HFFc6 (cell line): ENCODE results near the gene SNTG2. TPM values are rescaled to one million over a fixed set of nuclear protein-coding genes. Genes with fewer than 3 reads are reported as not detected.

ENCODE experiments used
- DNase-seq: peaks from one replicate; pipeline ENCODE4 v3.0.0-alpha.2; 2018
- H3K27ac Mint-ChIP-seq: 2 replicates; pipeline ENCODE4 v1.8.0; 2020; ENCODE audit warnings: mild to moderate bottlenecking, mixed read lengths
- H3K27me3 Mint-ChIP-seq: 2 replicates; pipeline ENCODE4 v1.8.0; 2021; ENCODE audit warnings: mild to moderate bottlenecking, moderate library complexity, mixed read lengths; ENCODE audit not compliant: insufficient read depth
- H3K36me3 Mint-ChIP-seq: 2 replicates; pipeline ENCODE4 v1.8.0; 2021; ENCODE audit warnings: low read depth, mixed read lengths
- H3K4me1 Mint-ChIP-seq: 2 replicates; pipeline ENCODE4 v1.8.0; 2020; ENCODE audit warnings: low read depth, mixed read lengths
- H3K4me3 Mint-ChIP-seq: 2 replicates; pipeline ENCODE4 v1.8.0; 2020; ENCODE audit warnings: mild to moderate bottlenecking, moderate library complexity, mixed read lengths
- H3K9me3 Mint-ChIP-seq: 2 replicates; pipeline ENCODE4 v1.8.0; 2020; ENCODE audit warnings: mild to moderate bottlenecking, mixed read lengths
- CTCF ChIP-seq: fragments of 200-600 bp; sonication (generic); IDR thresholded peaks from 2 replicates; pipeline ENCODE4 v1.5.0; 2021; ENCODE audit warnings: antibody characterized with exemption, mild to moderate bottlenecking
- total RNA-seq, 6 experiments: library from RNA; stranded (reverse); fragmentation: NEBNext Ultra II Directional; extraction: Animal tissue kit (Norgen Biotek cat#: 25700); gene quantifications; 2 replicates in 1 of 6; 3 replicates in 5 of 6; pipeline ENCODE4 v1.2.3, GENCODE V29; 2021

Gene SNTG2
- total RNA-seq, 6 experiments from 2014 or later: not detected

- peaks cover 1% of the 10 kb centered on the region; the same call in 1 of the 2 replicates for H3K27me3 Mint-ChIP-seq
- DNase-seq: no peak
- H3K4me3 Mint-ChIP-seq: peak overlapping the region; percentile 29; the same call in 1 of the 2 replicates
- no peaks in the 10 kb centered on the region for H3K4me1 Mint-ChIP-seq
- no peak for TF ChIP-seq CTCF
- H3K36me3 Mint-ChIP-seq: no peaks in the 10 kb centered on the region
- H3K27ac Mint-ChIP-seq: no peak overlapping the region
- peaks cover 14% of the 10 kb centered on the region; the same call in 1 of the 2 replicates for H3K9me3 Mint-ChIP-seq
Observed at GRCh38 chr2:1370461-1370860, 419.8 kb downstream of the SNTG2 start.

- peaks cover 1% of the 10 kb centered on the region; the same call in 1 of the 2 replicates for H3K27me3 Mint-ChIP-seq
- H3K27ac Mint-ChIP-seq: no peak overlapping the region
- peak overlapping the region; percentile 71; the same call in 1 of the 2 replicates for H3K4me3 Mint-ChIP-seq
- H3K36me3 Mint-ChIP-seq: no peaks in the 10 kb centered on the region
- no peak for DNase-seq
- peaks cover 8% of the 10 kb centered on the region; the same call in 1 of the 2 replicates for H3K9me3 Mint-ChIP-seq
- no peak for TF ChIP-seq CTCF
- H3K4me1 Mint-ChIP-seq: no peaks in the 10 kb centered on the region
Observed at GRCh38 chr2:1371082-1371481, 420.4 kb downstream of the SNTG2 start.

- H3K27me3 Mint-ChIP-seq: peaks cover 1% of the 10 kb centered on the region; the same call in 1 of the 2 replicates
- no peaks in the 10 kb centered on the region for H3K4me1 Mint-ChIP-seq
- TF ChIP-seq CTCF: no peak
- DNase-seq: no peak
- H3K9me3 Mint-ChIP-seq: peaks cover 8% of the 10 kb centered on the region; the same call in 1 of the 2 replicates
- no peak overlapping the region for H3K4me3 Mint-ChIP-seq
- H3K36me3 Mint-ChIP-seq: no peaks in the 10 kb centered on the region
- H3K27ac Mint-ChIP-seq: no peak overlapping the region
Observed at GRCh38 chr2:1373830-1374229, 423.2 kb downstream of the SNTG2 start.

GRCh38 chr2:1374287-1374686 lies 423.6 kb downstream of the SNTG2 start:
- no peaks in the 10 kb centered on the region for H3K4me1 Mint-ChIP-seq
- H3K27ac Mint-ChIP-seq: no peak overlapping the region
- peaks cover 8% of the 10 kb centered on the region; the same call in 1 of the 2 replicates for H3K9me3 Mint-ChIP-seq
- no peak for DNase-seq
- H3K27me3 Mint-ChIP-seq: peaks cover 1% of the 10 kb centered on the region; the same call in 1 of the 2 replicates
- no peak for TF ChIP-seq CTCF
- no peaks in the 10 kb centered on the region for H3K36me3 Mint-ChIP-seq
- H3K4me3 Mint-ChIP-seq: no peak overlapping the region

- H3K4me3 Mint-ChIP-seq: no peak overlapping the region
- no peaks in the 10 kb centered on the region for H3K4me1 Mint-ChIP-seq
- H3K27ac Mint-ChIP-seq: no peak overlapping the region
- DNase-seq: no peak
- peaks cover 8% of the 10 kb centered on the region; the same call in 1 of the 2 replicates for H3K9me3 Mint-ChIP-seq
- TF ChIP-seq CTCF: no peak
- peaks cover 1% of the 10 kb centered on the region; the same call in 1 of the 2 replicates for H3K27me3 Mint-ChIP-seq
- no peaks in the 10 kb centered on the region for H3K36me3 Mint-ChIP-seq
Observed at GRCh38 chr2:1375794-1376193, 425.1 kb downstream of the SNTG2 start.

- no peak for DNase-seq
- Mint-ChIP-seq H3K27ac (no peak overlapping the region), H3K4me3 (no peak overlapping the region), H3K4me1 (no peaks in the 10 kb centered on the region), H3K9me3 (peaks cover 8% of the 10 kb centered on the region; the same call in 1 of the 2 replicates), H3K27me3 (0 out of 2 replicates have a peak, but pooled peaks cover 1% of the 10 kb centered on the region), H3K36me3 (no peaks in the 10 kb centered on the region)
- no peak for TF ChIP-seq CTCF
Observed at GRCh38 chr2:1377473-1377872, 426.8 kb downstream of the SNTG2 start.
